GM23338 (cell line): Measurements from ENCODE around the gene PRPF19.

Experiments
- CREB1 ChIP-seq: fragments of 250-450 bp; sonication (Bioruptor Pico); IDR thresholded peaks from 2 replicates; pipeline ENCODE4 v1.5.0; 2020; ENCODE audit warnings: low read depth, mild to moderate bottlenecking, moderate library complexity
- EZH2phosphoT487 ChIP-seq: fragments of 200-600 bp; sonication (generic); IDR thresholded peaks from one replicate; pipeline ENCODE4 v1.8.1; 2018; ENCODE audit warnings: antibody characterized with exemption; ENCODE audit not compliant: unreplicated experiment
- JUNB ChIP-seq: IDR thresholded peaks from one replicate; pipeline ENCODE4 v1.6.1; 2016; ENCODE audit warnings: antibody characterized with exemption; ENCODE audit not compliant: unreplicated experiment
- TF ChIP-seq, protein P1 (sequence below), 2 experiments: fragments of 200-600 bp in 1 of 2; sonication (generic) in 1 of 2; conservative IDR thresholded peaks; 2 replicates each; pipeline versions ENCODE4 v1.5.1 to v1.6.1; 2016 to 2017; ENCODE audit warnings: antibody characterized with exemption in 2 of 2, low read depth in 2 of 2, mild to moderate bottlenecking in 2 of 2, moderate library complexity in 1 of 2

DNA sequence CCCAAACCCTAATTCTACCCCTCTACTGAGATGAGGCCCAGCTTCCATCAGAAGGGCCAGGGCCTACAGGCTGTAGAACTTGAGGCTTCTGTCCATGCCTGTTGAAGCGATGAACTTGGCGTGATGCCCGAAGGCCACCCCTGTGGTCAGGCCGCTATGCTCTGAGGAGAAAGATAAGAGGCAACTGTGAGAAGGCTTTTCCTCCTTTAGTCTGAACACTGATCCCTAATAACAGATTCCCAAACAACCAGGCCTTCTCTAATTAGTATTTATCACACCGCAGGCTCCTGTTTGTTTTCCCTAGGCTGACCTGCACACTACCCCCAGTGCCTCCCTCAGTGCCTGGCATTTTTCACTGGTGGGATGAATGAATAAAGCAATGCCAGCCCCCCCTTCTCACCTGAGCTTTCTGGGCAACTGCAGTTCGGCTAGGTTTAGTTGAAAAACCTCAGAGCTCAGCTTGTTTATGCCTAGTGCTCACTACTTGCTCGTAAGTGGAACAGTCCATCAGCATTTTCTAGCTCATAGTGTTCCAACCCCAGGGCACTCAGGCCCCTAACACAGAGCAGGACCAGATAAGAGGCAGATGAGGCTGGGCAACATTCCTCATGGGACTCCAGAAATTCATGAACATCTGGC is 15.2 kb downstream of the PRPF19 start:
- TF ChIP-seq, protein P1, sequence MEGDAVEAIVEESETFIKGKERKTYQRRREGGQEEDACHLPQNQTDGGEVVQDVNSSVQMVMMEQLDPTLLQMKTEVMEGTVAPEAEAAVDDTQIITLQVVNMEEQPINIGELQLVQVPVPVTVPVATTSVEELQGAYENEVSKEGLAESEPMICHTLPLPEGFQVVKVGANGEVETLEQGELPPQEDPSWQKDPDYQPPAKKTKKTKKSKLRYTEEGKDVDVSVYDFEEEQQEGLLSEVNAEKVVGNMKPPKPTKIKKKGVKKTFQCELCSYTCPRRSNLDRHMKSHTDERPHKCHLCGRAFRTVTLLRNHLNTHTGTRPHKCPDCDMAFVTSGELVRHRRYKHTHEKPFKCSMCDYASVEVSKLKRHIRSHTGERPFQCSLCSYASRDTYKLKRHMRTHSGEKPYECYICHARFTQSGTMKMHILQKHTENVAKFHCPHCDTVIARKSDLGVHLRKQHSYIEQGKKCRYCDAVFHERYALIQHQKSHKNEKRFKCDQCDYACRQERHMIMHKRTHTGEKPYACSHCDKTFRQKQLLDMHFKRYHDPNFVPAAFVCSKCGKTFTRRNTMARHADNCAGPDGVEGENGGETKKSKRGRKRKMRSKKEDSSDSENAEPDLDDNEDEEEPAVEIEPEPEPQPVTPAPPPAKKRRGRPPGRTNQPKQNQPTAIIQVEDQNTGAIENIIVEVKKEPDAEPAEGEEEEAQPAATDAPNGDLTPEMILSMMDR (conservative IDR thresholded peaks at IDR 0.05; ENCODE audit: low read depth in 2 of 2) = no peak
- TF ChIP-seq JUNB (no peak), EZH2phosphoT487 (no peak), CREB1 (CRISPR knock-in tag) (no peak)
